GM19043 (cell line): ENCODE results near the gene KDM2A.
"Not testable (repeated sequence)": the region's sequence is repeated elsewhere in the genome, so short reads cannot be mapped to it uniquely, and the experiment has no call there.

Source experiments
- ATAC-seq: cut with Tn5 transposase; IDR thresholded peaks from one replicate; pipeline ENCODE4 v1.9.1; 2021; ENCODE audit warnings: low read depth; ENCODE audit not compliant: unreplicated experiment

Gene KDM2A

GRCh38 chr11:67117176-67117575, 1.9 kb upstream of the KDM2A start:
- no peak for ATAC-seq

- no peak for ATAC-seq
These were observed 1.3 kb upstream of the KDM2A start for GRCh38 chr11:67117672-67118180.

GRCh38 chr11:67118181-67118766, 789 bp upstream of the KDM2A start:
- no peak for ATAC-seq

GRCh38 chr11:67119585-67120391, 725 bp downstream of the KDM2A start:
- ATAC-seq = no peak

- ATAC-seq = no peak
These were observed 1.4 kb downstream of the KDM2A start for GRCh38 chr11:67120456-67120855.

- no peak for ATAC-seq
These were observed 2.0 kb downstream of the KDM2A start for GRCh38 chr11:67120881-67121710.

- not testable (repeated sequence) for ATAC-seq
These were observed 4.7 kb downstream of the KDM2A start for GRCh38 chr11:67123801-67124200.

- not testable (repeated sequence) for ATAC-seq
These were observed 7.2 kb downstream of the KDM2A start for GRCh38 chr11:67126243-67126642.

GRCh38 chr11:67126986-67127385, 7.9 kb downstream of the KDM2A start:
- no peak for ATAC-seq

- not testable (repeated sequence) for ATAC-seq
These were observed 11.8 kb downstream of the KDM2A start for GRCh38 chr11:67130861-67131260.

GRCh38 chr11:67136156-67136555, 17.1 kb downstream of the KDM2A start:
- no peak for ATAC-seq

GRCh38 chr11:67138922-67139321, 19.9 kb downstream of the KDM2A start:
- no peak for ATAC-seq

GRCh38 chr11:67146516-67147226, 27.6 kb downstream of the KDM2A start:
- ATAC-seq = no peak

GRCh38 chr11:67153971-67154370, 34.9 kb downstream of the KDM2A start:
- ATAC-seq = no peak

- ATAC-seq = no peak
These were observed 35.7 kb downstream of the KDM2A start for GRCh38 chr11:67154726-67155125.

- no peak for ATAC-seq
These were observed 38.6 kb downstream of the KDM2A start for GRCh38 chr11:67157691-67158090.

- no peak for ATAC-seq
These were observed 39.2 kb downstream of the KDM2A start for GRCh38 chr11:67158221-67158620.

- no peak for ATAC-seq
These were observed 41.0 kb downstream of the KDM2A start for GRCh38 chr11:67160045-67160444.

- ATAC-seq = no peak
These were observed 42.1 kb downstream of the KDM2A start for GRCh38 chr11:67160872-67161783.
